Osteoblast (primary cell): ENCODE data around the gene SRF. TPM values are rescaled to one million over a fixed set of nuclear protein-coding genes. Genes with fewer than 3 reads are reported as not detected.

Experiments
- DNase-seq: peaks from one replicate; pipeline ENCODE4 v3.0.0; 2011; ENCODE audit warnings: low spot score, mixed read lengths; ENCODE audit not compliant: insufficient read length; ENCODE audit errors: missing footprints
- H2AFZ ChIP-seq: 2 replicates; pipeline ENCODE4 v1.6.0; 2011; ENCODE audit warnings: mild to moderate bottlenecking, low read length
- H3K27ac ChIP-seq: 2 replicates; pipeline ENCODE4 v1.5.1; 2011; ENCODE audit warnings: mild to moderate bottlenecking, low read depth, low read length, moderate library complexity
- H3K27me3 ChIP-seq: 2 replicates; pipeline ENCODE4 v1.6.0; 2012; ENCODE audit warnings: mild to moderate bottlenecking, control low read depth, inconsistent platforms, low read length, moderate library complexity; ENCODE audit not compliant: insufficient read depth
- H3K36me3 ChIP-seq: 2 replicates; pipeline ENCODE4 v1.5.1; 2011; ENCODE audit warnings: mild to moderate bottlenecking, low read length, control low read depth, moderate library complexity; ENCODE audit not compliant: insufficient read depth
- H3K4me1 ChIP-seq: 2 replicates; pipeline ENCODE4 v1.5.1; 2011; ENCODE audit warnings: mild to moderate bottlenecking, low read length, control low read depth, moderate library complexity; ENCODE audit not compliant: insufficient read depth
- H3K4me2 ChIP-seq: 2 replicates; pipeline ENCODE4 v1.6.0; 2011; ENCODE audit warnings: mild to moderate bottlenecking, low read length; ENCODE audit not compliant: insufficient read depth
- H3K4me3 ChIP-seq: fragments of 200-600 bp; sonication (generic); 3 replicates; pipeline ENCODE4 v1.5.1; 2012; ENCODE audit warnings: mild to moderate bottlenecking, low read length, inconsistent platforms; ENCODE audit not compliant: insufficient read depth
- H3K79me2 ChIP-seq: 2 replicates; pipeline ENCODE4 v1.6.0; 2012; ENCODE audit warnings: mild to moderate bottlenecking, low read length, control low read depth, inconsistent platforms; ENCODE audit not compliant: insufficient read depth
- H3K9me3 ChIP-seq: 2 replicates; pipeline ENCODE4 v1.5.1; 2011; ENCODE audit warnings: low read depth, low read length, control low read depth
- H4K20me1 ChIP-seq: 2 replicates; pipeline ENCODE4 v1.6.0; 2012; ENCODE audit warnings: mild to moderate bottlenecking, low read length, control low read depth; ENCODE audit not compliant: insufficient read depth
- CTCF ChIP-seq: IDR thresholded peaks from 2 replicates; pipeline ENCODE4 v1.5.1; 2011; ENCODE audit warnings: mild to moderate bottlenecking, low read depth, low read length, moderate library complexity; ENCODE audit errors: extremely low read depth
- total RNA-seq: library from RNA; depleted of rRNA; stranded (reverse); fragments of >200 nt; gene quantifications from 2 replicates; pipeline ENCODE4 v1.2.3, GENCODE V29; 2012

The SRF gene
- total RNA-seq, 1 donor, result 20.6 TPM

GRCh38 chr6:43178951-43179830 is 8.1 kb downstream of the SRF start:
- Histone ChIP-seq H2AFZ (no peak overlapping the region), H3K9me3 (no peaks in the 10 kb centered on the region), H3K4me1 (peaks cover 37% of the 10 kb centered on the region), H3K36me3 (peaks cover 46% of the 10 kb centered on the region), H3K4me3 (no peak overlapping the region), H3K4me2 (no peak overlapping the region), H4K20me1 (peaks cover 18% of the 10 kb centered on the region), H3K79me2 (peaks cover 46% of the 10 kb centered on the region), H3K27me3 (no peaks in the 10 kb centered on the region), H3K27ac (no peak overlapping the region)
- no peak for TF ChIP-seq CTCF
- no peak for DNase-seq

GRCh38 chr6:43180058-43180457 is 9.0 kb downstream of the SRF start:
- DNase-seq, result no peak
- Histone ChIP-seq H3K4me3 (no peak overlapping the region), H4K20me1 (peaks cover 16% of the 10 kb centered on the region), H2AFZ (no peak overlapping the region), H3K27me3 (no peaks in the 10 kb centered on the region), H3K9me3 (no peaks in the 10 kb centered on the region), H3K4me1 (peaks cover 32% of the 10 kb centered on the region), H3K79me2 (peaks cover 50% of the 10 kb centered on the region), H3K27ac (no peak overlapping the region), H3K36me3 (peaks cover 51% of the 10 kb centered on the region), H3K4me2 (no peak overlapping the region)
- TF ChIP-seq CTCF, result no peak

GRCh38 chr6:43180985-43181384 is 9.9 kb downstream of the SRF start:
- no peak for DNase-seq

More at GRCh38 chr6:43180985-43181384, 9.9 kb downstream of the SRF start:
- Histone ChIP-seq H2AFZ (no peak overlapping the region), H3K27ac (peak overlapping the region; percentile 82), H3K4me2 (peak overlapping the region; percentile 88), H3K9me3 (no peaks in the 10 kb centered on the region), H3K4me3 (no peak overlapping the region), H4K20me1 (peaks cover 9% of the 10 kb centered on the region), H3K27me3 (no peaks in the 10 kb centered on the region), H3K79me2 (peaks cover 41% of the 10 kb centered on the region), H3K36me3 (peaks cover 51% of the 10 kb centered on the region), H3K4me1 (peaks cover 23% of the 10 kb centered on the region)
- TF ChIP-seq CTCF, result no peak
